H1 (cell line): ENCODE data around the gene TP53I3. TPM values are rescaled to one million over a fixed set of nuclear protein-coding genes. Genes with fewer than 3 reads are reported as not detected.

Experiments
- CTCF ChIA-PET: fragments of 300-600 bp; sonication (Branson Sonifier 250); formaldehyde crosslinking; loops from one replicate; lab custom pipeline; 2021; ENCODE audit not compliant: partially characterized antibody; lab: Charles Lee
- POLR2A ChIA-PET: fragments of 300-600 bp; sonication (Branson Sonifier 250); formaldehyde crosslinking; loops from one replicate; lab custom pipeline; 2021; ENCODE audit warnings: inconsistent platforms; ENCODE audit not compliant: partially characterized antibody; lab: Charles Lee
- DNase-seq, 2 experiments: peaks; one replicate each; pipeline versions ENCODE4 v3.0.0 to v3.0.0-alpha.2; 2010 to 2022; ENCODE audit warnings: low spot score in 2 of 2, low read depth in 1 of 2, mixed read lengths in 1 of 2
- FAIRE-seq: peaks from 2 replicates; lab custom pipeline; 2011; peaks lifted over from hg19 to GRCh38; lab: Jason Lieb, UNC
- H2AFZ ChIP-seq: 2 replicates; pipeline ENCODE4 v1.8.1; 2012; ENCODE audit warnings: low read length, inconsistent platforms
- H2AK5ac ChIP-seq: 2 replicates; pipeline ENCODE4 v1.6.1; 2013; ENCODE audit warnings: low read depth, low read length
- H2BK120ac ChIP-seq: replicated peaks from 2 replicates; pipeline ENCODE3; 2013; ENCODE audit warnings: low read depth, low read length, inconsistent platforms
- H2BK12ac ChIP-seq: 2 replicates; pipeline ENCODE4 v1.6.1; 2013; ENCODE audit warnings: low read depth, low read length
- H2BK15ac ChIP-seq: 2 replicates; pipeline ENCODE4 v1.6.1; 2013; ENCODE audit warnings: low read length
- H2BK20ac ChIP-seq: 2 replicates; pipeline ENCODE4 v1.6.1; 2013; ENCODE audit warnings: low read length
- H2BK5ac ChIP-seq: 2 replicates; pipeline ENCODE4 v1.6.1; 2013; ENCODE audit warnings: low read depth, low read length
- H3K14ac ChIP-seq: 2 replicates; pipeline ENCODE4 v1.6.1; 2013; ENCODE audit warnings: inconsistent platforms; ENCODE audit not compliant: insufficient read length
- H3K18ac ChIP-seq: 2 replicates; pipeline ENCODE4 v1.6.1; 2013; ENCODE audit warnings: low read length; ENCODE audit errors: extremely low read depth
- H3K23ac ChIP-seq: 2 replicates; pipeline ENCODE4 v1.6.1; 2013; ENCODE audit warnings: inconsistent platforms; ENCODE audit not compliant: insufficient read length
- H3K23me2 ChIP-seq: 2 replicates; pipeline ENCODE4 v1.6.1; 2013; ENCODE audit warnings: low read depth, low read length
- H3K27ac ChIP-seq: 2 replicates; pipeline ENCODE4 v1.6.1; 2011; ENCODE audit warnings: low read depth, low read length, inconsistent platforms
- H3K27me3 ChIP-seq, 4 experiments: replicated peaks in 1 of 4; 1 replicate in 1 of 4; 2 replicates in 3 of 4; pipeline versions ENCODE4 v1.6.1 to v1.8.1; 2011 to 2013; ENCODE audit warnings: low read length in 3 of 4, mild to moderate bottlenecking in 3 of 4, inconsistent platforms in 2 of 4, mixed read lengths in 2 of 4, moderate library complexity in 1 of 4; ENCODE audit not compliant: control insufficient read depth in 3 of 4, insufficient read depth in 3 of 4; ENCODE audit errors: extremely low read depth in 1 of 4
- H3K36me3 ChIP-seq, 4 experiments: 2 replicates each; pipeline versions ENCODE4 v1.6.1 to v1.8.1; 2011 to 2013; ENCODE audit warnings: mild to moderate bottlenecking in 4 of 4, low read length in 3 of 4, moderate library complexity in 2 of 4, control low read depth in 1 of 4, inconsistent platforms in 1 of 4; ENCODE audit not compliant: insufficient read depth in 4 of 4, control insufficient read depth in 2 of 4
- H3K4ac ChIP-seq: replicated peaks from 2 replicates; pipeline ENCODE3; 2013; ENCODE audit warnings: low read length, low read depth, mixed read lengths, inconsistent platforms; ENCODE audit not compliant: insufficient read length
- H3K4me1 ChIP-seq, 4 experiments: replicated peaks in 1 of 4; 1 replicate in 1 of 4; 2 replicates in 3 of 4; pipeline versions ENCODE4 v1.6.1 to v1.8.1; 2011 to 2013; ENCODE audit warnings: low read length in 3 of 4, inconsistent platforms in 2 of 4, mixed read lengths in 1 of 4; ENCODE audit not compliant: insufficient read depth in 4 of 4, control insufficient read depth in 3 of 4
- H3K4me2 ChIP-seq, 2 experiments: 2 replicates each; pipeline versions ENCODE4 v1.6.1 to v1.8.1; 2011 to 2013; ENCODE audit warnings: low read depth in 2 of 2, low read length in 2 of 2, control low read depth in 1 of 2, inconsistent platforms in 1 of 2, mild to moderate bottlenecking in 1 of 2; ENCODE audit not compliant: insufficient read depth in 1 of 2
- H3K4me3 ChIP-seq, 4 experiments: fragments of 200-600, 300-600 bp in 1 of 4; sonication (generic), shearing (Covaris generic), sonication (Bioruptor Twin) in 1 of 4; 2 replicates each; pipeline versions ENCODE4 v1.5.1 to v1.8.1; 2011 to 2016; ENCODE audit warnings: low read length in 4 of 4, low read depth in 3 of 4, control low read depth in 2 of 4, inconsistent platforms in 2 of 4, mild to moderate bottlenecking in 2 of 4, mixed read lengths in 1 of 4, moderate library complexity in 1 of 4; ENCODE audit not compliant: insufficient read depth in 2 of 4; ENCODE audit errors: extremely low read depth in 1 of 4
- H3K56ac ChIP-seq: replicated peaks from 2 replicates; pipeline ENCODE3; 2013; ENCODE audit warnings: low read depth, mild to moderate bottlenecking, mixed read lengths, low read length, inconsistent platforms; ENCODE audit not compliant: insufficient read length
- H3K79me1 ChIP-seq: 2 replicates; pipeline ENCODE4 v1.6.1; 2013; ENCODE audit warnings: low read depth, low read length, control low read depth
- H3K79me2 ChIP-seq, 2 experiments: 2 replicates each; pipeline versions ENCODE4 v1.6.1 to v1.8.1; 2012 to 2013; ENCODE audit warnings: low read length in 2 of 2, mild to moderate bottlenecking in 2 of 2, inconsistent platforms in 1 of 2; ENCODE audit not compliant: insufficient read depth in 2 of 2, control insufficient read depth in 1 of 2
- H3K9ac ChIP-seq, 4 experiments: replicated peaks in 1 of 4; 1 replicate in 1 of 4; 2 replicates in 3 of 4; pipeline versions ENCODE4 v1.6.1 to v1.8.1; 2011 to 2013; ENCODE audit warnings: low read depth in 3 of 4, low read length in 3 of 4, control low read depth in 2 of 4, mild to moderate bottlenecking in 2 of 4, moderate library complexity in 2 of 4, inconsistent platforms in 1 of 4; ENCODE audit errors: extremely low read depth in 1 of 4
- H3K9me3 ChIP-seq, 2 experiments: 2 replicates each; pipeline versions ENCODE4 v1.6.1 to v1.8.1; 2012 to 2013; ENCODE audit warnings: mild to moderate bottlenecking in 2 of 2, moderate library complexity in 2 of 2, control low read depth in 1 of 2, inconsistent platforms in 1 of 2, low read depth in 1 of 2, low read length in 1 of 2, mixed read lengths in 1 of 2; ENCODE audit not compliant: insufficient read depth in 2 of 2
- H4K20me1 ChIP-seq, 2 experiments: replicated peaks in 1 of 2; 2 replicates each; pipeline versions ENCODE3 to v1.8.1; 2011 to 2013; ENCODE audit warnings: inconsistent platforms in 2 of 2, low read length in 2 of 2, mild to moderate bottlenecking in 1 of 2; ENCODE audit not compliant: insufficient read depth in 2 of 2, control insufficient read depth in 1 of 2
- H4K5ac ChIP-seq: 2 replicates; pipeline ENCODE4 v1.6.1; 2013; ENCODE audit warnings: low read length, low read depth, mixed read lengths, inconsistent platforms; ENCODE audit not compliant: insufficient read length
- H4K8ac ChIP-seq: 2 replicates; pipeline ENCODE4 v1.8.0; 2013; ENCODE audit warnings: mild to moderate bottlenecking, moderate library complexity, low read length, inconsistent platforms; ENCODE audit not compliant: insufficient read depth; ENCODE audit errors: extremely low read depth
- H4K91ac ChIP-seq: replicated peaks from 2 replicates; pipeline ENCODE3; 2013; ENCODE audit warnings: low read length, mixed read lengths, inconsistent platforms; ENCODE audit not compliant: insufficient read length
- ASH2L ChIP-seq: fragments of 200-600, 300-600 bp; sonication (generic); IDR thresholded peaks from one replicate; pipeline ENCODE4 v1.7.1; 2017; ENCODE audit warnings: low read length
- CHD2 ChIP-seq: IDR thresholded peaks from 2 replicates; pipeline ENCODE4 v1.6.1; 2012; ENCODE audit warnings: low read length, improper control_type of control experiment
- CTBP2 ChIP-seq: IDR thresholded peaks from 2 replicates; pipeline ENCODE4 v1.7.0; 2011; ENCODE audit warnings: borderline replicate concordance, mild to moderate bottlenecking, moderate library complexity, mixed read lengths, low read length; ENCODE audit not compliant: insufficient read depth, insufficient read length
- EZH2 ChIP-seq: fragments of 200-600 bp; sonication (generic); IDR thresholded peaks from 2 replicates; pipeline ENCODE4 v1.7.1; 2012; ENCODE audit warnings: low read depth, mild to moderate bottlenecking, moderate library complexity, low read length, inconsistent platforms; ENCODE audit not compliant: severe bottlenecking
- GTF2F1 ChIP-seq: IDR thresholded peaks from 2 replicates; pipeline ENCODE4 v1.6.1; 2012; ENCODE audit warnings: low read depth, low read length, improper control_type of control experiment, borderline replicate concordance
- NRF1 ChIP-seq: IDR thresholded peaks from 2 replicates; pipeline ENCODE4 v1.6.1; 2011; ENCODE audit warnings: mild to moderate bottlenecking, low read depth, low read length, improper control_type of control experiment
- POLR2A ChIP-seq, 2 experiments: IDR thresholded peaks; 1 replicate in 1 of 2; 2 replicates in 1 of 2; pipeline ENCODE4 v1.6.1; 2011; ENCODE audit warnings: low read depth in 2 of 2, low read length in 2 of 2, mild to moderate bottlenecking in 2 of 2; ENCODE audit errors: control extremely low read depth in 1 of 2
- RAD21 ChIP-seq, 2 experiments: IDR thresholded peaks in 1 of 2; conservative IDR thresholded peaks in 1 of 2; 2 replicates each; pipeline ENCODE4 v1.6.1; 2011; ENCODE audit warnings: low read depth in 2 of 2, low read length in 2 of 2, improper control_type of control experiment in 1 of 2, inconsistent platforms in 1 of 2, mild to moderate bottlenecking in 1 of 2, moderate library complexity in 1 of 2
- RNF2 ChIP-seq: fragments of 200-900, 300-1000 bp; sonication (generic); IDR thresholded peaks from 2 replicates; pipeline ENCODE4 v1.7.1; 2016; ENCODE audit warnings: borderline replicate concordance, low read depth, mild to moderate bottlenecking, antibody characterized with exemption, low read length; ENCODE audit not compliant: poor library complexity, severe bottlenecking; ENCODE audit errors: missing control alignments
- SIN3A ChIP-seq, 2 experiments: IDR thresholded peaks in 1 of 2; conservative IDR thresholded peaks in 1 of 2; 2 replicates each; pipeline ENCODE4 v1.6.1; 2011 to 2012; ENCODE audit warnings: low read length in 2 of 2, improper control_type of control experiment in 1 of 2, low read depth in 1 of 2, mild to moderate bottlenecking in 1 of 2
- SIRT6 ChIP-seq: IDR thresholded peaks from one replicate; pipeline ENCODE4 v1.7.1; 2012; ENCODE audit warnings: low read length, inconsistent platforms
- TAF7 ChIP-seq: optimal IDR thresholded peaks from 2 replicates; pipeline ENCODE3; 2011; ENCODE audit warnings: low read depth, mild to moderate bottlenecking, inconsistent platforms, low read length, moderate library complexity, borderline replicate concordance
- WGBS, 2 experiments: shearing (Covaris generic) in 1 of 2; methylation state at CpG; one replicate each; pipeline versions ENCODE4 v1.1.6 to v1.1.7; 2013 to 2015; ENCODE audit warnings: low lambda C conversion rate in 2 of 2, mixed read lengths in 2 of 2, inconsistent platforms in 1 of 2, low coverage in 1 of 2, missing lambda C conversion rate in 1 of 2; ENCODE audit not compliant: insufficient replicate concordance in 2 of 2, insufficient coverage in 1 of 2, insufficient read length in 1 of 2; ENCODE audit errors: extremely low coverage in 1 of 2, missing lambda C conversion rate in 1 of 2; 5-methylcytosine and 5-hydroxymethylcytosine counted together
- polyA plus RNA-seq, 7 experiments: library from polyadenylated mRNA; depleted of rRNA in 3 of 7; stranded (reverse) in 5 of 7; unstranded in 2 of 7; fragments of >200 nt in 5 of 7; fragments of 200-250 nt in 2 of 7; gene quantifications; 1 replicate in 5 of 7; 2 replicates in 1 of 7; 4 replicates in 1 of 7; pipeline versions ENCODE4 v1.2.1 to v1.2.3, GENCODE V29; 2011 to 2013; ENCODE audit warnings: missing spikeins in 2 of 7, mixed read lengths in 2 of 7
- total RNA-seq: library from RNA; stranded (reverse); fragmentation: NEBNext Ultra II Directional; extraction: Animal tissue kit (Norgen Biotek cat#: 25700); gene quantifications from 2 replicates; pipeline ENCODE4 v1.2.1, GENCODE V29; 2021

Gene TP53I3
- total and polyA plus RNA-seq, 2 of the 8 experiments (the other 6 are each of a cell fraction or from before 2014, with no cell fraction given) = 29.4 to 34.5 TPM

DNA sequence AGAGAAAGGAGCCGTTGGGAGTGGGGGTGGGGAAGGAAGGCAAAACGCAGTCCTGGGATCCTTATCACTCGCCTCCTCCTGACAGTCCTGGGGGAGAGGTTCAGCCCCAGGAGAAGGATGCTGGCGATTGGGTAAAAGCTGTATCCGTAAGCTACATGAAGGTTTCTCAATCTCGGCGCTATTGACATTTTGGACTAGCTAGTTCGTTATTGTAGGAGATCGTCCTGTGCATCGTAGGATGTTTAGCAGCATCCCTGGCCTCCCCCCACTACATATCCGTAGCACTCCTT lies 511 bp upstream of the TP53I3 start:
- H2BK120ac ChIP-seq = peak overlapping the region; percentile 19
- H3K23ac ChIP-seq = no peak overlapping the region
- peak overlapping the region; percentile 92; the same call in 1 of the 2 replicates for H4K8ac ChIP-seq
- no peaks in the 10 kb centered on the region for H3K79me2 ChIP-seq
- peak overlapping the region; percentile 80 to 94 for H3K4me2 ChIP-seq
- CTCF ChIA-PET = interaction anchor here (0.9 to 4.3 kb wide), 15 partner anchors 10 to 343 kb away, joined by 3 to 25 read pairs (median 4); partner anchors contain the start of genes ATAD2B, FAM228A, ITSN2 and WDCP
- no peak overlapping the region for H2BK20ac ChIP-seq
- H3K4me3 ChIP-seq = peak overlapping the region; percentile 55 to 77 (median 66)
- H3K27me3 ChIP-seq = no peaks in the 10 kb centered on the region
- WGBS, 2 experiments = 29% methylated on average over 10 of the region's 11 CpGs; no CpG with 5 or more reads in 1 of the 2 experiments
- H3K36me3 ChIP-seq = peaks cover 9 to 17% (median 11%) of the 10 kb centered on the region in 4 experiments; a peak in 7 of 8 replicates
- peak overlapping the region; percentile 39 for H3K18ac ChIP-seq
- POLR2A ChIA-PET = interaction anchor here (1.1 to 3.1 kb wide), 12 partner anchors 9 to 276 kb away, joined by 3 to 24 read pairs (median 8); partner anchors contain the start of genes ATAD2B, ITSN2, SF3B6 and UBXN2A
- peak overlapping the region in 3 of 4 experiments; percentile 90 to 93 (median 90); a peak in 6 of 7 replicates for H3K9ac ChIP-seq
- H3K9me3 ChIP-seq = no peaks in the 10 kb centered on the region
- DNase-seq (no peak), FAIRE-seq (no peak)
- H4K91ac ChIP-seq = peak overlapping the region; percentile 37
- peak overlapping the region; percentile 89 for H3K27ac ChIP-seq
- H3K79me1 ChIP-seq = no peaks in the 10 kb centered on the region
- peaks cover 10% of the 10 kb centered on the region for H3K23me2 ChIP-seq
- peak overlapping the region; percentile 77 for H2BK12ac ChIP-seq
- no peak overlapping the region for H3K14ac ChIP-seq
- H4K5ac ChIP-seq = peak overlapping the region; percentile 74
- H2AFZ ChIP-seq = 0 out of 2 replicates have a peak overlapping the region, but pooled peaks have one; percentile 93
- TF ChIP-seq CHD2 = no peak
- TF ChIP-seq RAD21 (IDR thresholded peaks at IDR 0.05 in 1 of 2, conservative IDR thresholded peaks at IDR 0.05 in 1 of 2; ENCODE audit: low read depth in 2 of 2, low read length in 2 of 2) = no peak
- no peak for TF ChIP-seq GTF2F1
- no peak for TF ChIP-seq SIN3A (conservative IDR thresholded peaks at IDR 0.05 in 1 of 2, IDR thresholded peaks at IDR 0.05 in 1 of 2; ENCODE audit: low read depth in 1 of 2, low read length in 2 of 2)
- TF ChIP-seq RNF2 = no peak
- no peak for TF ChIP-seq EZH2
- TF ChIP-seq ASH2L = no peak
- no peak for TF ChIP-seq POLR2A (IDR thresholded peaks at IDR 0.05; ENCODE audit: control extremely low read depth in 1 of 2, low read depth in 2 of 2, low read length in 2 of 2)
- TF ChIP-seq TAF7 = no peak
- TF ChIP-seq CTBP2 = no peak
- no peak for TF ChIP-seq SIRT6
- no peak for TF ChIP-seq NRF1
- H2BK15ac ChIP-seq = peak overlapping the region; percentile 1; the same call in 1 of the 2 replicates
- H3K4me1 ChIP-seq = peaks cover 4 to 11% (median 9%) of the 10 kb centered on the region in 4 experiments
- H2AK5ac ChIP-seq = no peak overlapping the region
- H3K56ac ChIP-seq = peak overlapping the region; percentile 43
- no peak overlapping the region for H3K4ac ChIP-seq
- H2BK5ac ChIP-seq = peak overlapping the region; percentile 27; the same call in 1 of the 2 replicates
- no peaks in the 10 kb centered on the region for H4K20me1 ChIP-seq
